ENCODE measurements around the gene CTSH. TPM values are rescaled to one million over a fixed set of nuclear protein-coding genes. Genes with fewer than 3 reads are reported as not detected.

CTSH gene
- total RNA-seq, 3 donors from 2014 or later, result 29.6 to 57.4 (median 53.8) TPM

- intact Hi-C loops (cut with DNase I, micrococcal nuclease), result no loop called here
- ATAC-seq, result no peak
- Histone ChIP-seq H3K36me3 (ENCODE audit: low read depth) (peaks cover 12% of the 10 kb centered on the region), H3K4me3 (no peak overlapping the region), H3K4me1 (ENCODE audit: low read depth) (no peaks in the 10 kb centered on the region), H3K9me3 (no peaks in the 10 kb centered on the region)
- DNase-seq, result no peak
- TF ChIP-seq CTCF (IDR thresholded peaks at IDR 0.05), result no peak
These were observed 46.3 kb downstream of the CTSH start for GRCh38 chr15:78898540-78898939.

- peaks cover 13% of the 10 kb centered on the region for H3K36me3 ChIP-seq (ENCODE audit: low read depth)
- H3K4me3 ChIP-seq, result no peak overlapping the region
- no peaks in the 10 kb centered on the region for H3K9me3 ChIP-seq
- intact Hi-C loops (cut with DNase I, micrococcal nuclease), result no loop called here
- no peak for TF ChIP-seq CTCF (IDR thresholded peaks at IDR 0.05)
- no peak for ATAC-seq
- DNase-seq, result no peak
- no peaks in the 10 kb centered on the region for H3K4me1 ChIP-seq (ENCODE audit: low read depth)
These were observed 49.4 kb downstream of the CTSH start for GRCh38 chr15:78895471-78895870.

- Histone ChIP-seq H3K9me3 (no peaks in the 10 kb centered on the region), H3K4me3 (no peak overlapping the region), H3K4me1 (ENCODE audit: low read depth) (no peaks in the 10 kb centered on the region), H3K36me3 (ENCODE audit: low read depth) (peaks cover 13% of the 10 kb centered on the region)
- no peak for TF ChIP-seq CTCF (IDR thresholded peaks at IDR 0.05)
- DNase-seq (no peak), ATAC-seq (no peak)
- intact Hi-C loops (cut with DNase I, micrococcal nuclease), result no loop called here
These were observed 51.3 kb downstream of the CTSH start for GRCh38 chr15:78893538-78893937.

GRCh38 chr15:78889000-78889399, 55.8 kb downstream of the CTSH start:
- H3K36me3 ChIP-seq (ENCODE audit: low read depth), result peaks cover 15% of the 10 kb centered on the region
- H3K9me3 ChIP-seq, result no peaks in the 10 kb centered on the region
- no peaks in the 10 kb centered on the region for H3K4me1 ChIP-seq (ENCODE audit: low read depth)
- no peak for DNase-seq
- TF ChIP-seq CTCF (IDR thresholded peaks at IDR 0.05), result no peak
- H3K4me3 ChIP-seq, result no peak overlapping the region
- intact Hi-C loops (cut with DNase I, micrococcal nuclease), result no loop called here
- ATAC-seq, result no peak

DNA sequence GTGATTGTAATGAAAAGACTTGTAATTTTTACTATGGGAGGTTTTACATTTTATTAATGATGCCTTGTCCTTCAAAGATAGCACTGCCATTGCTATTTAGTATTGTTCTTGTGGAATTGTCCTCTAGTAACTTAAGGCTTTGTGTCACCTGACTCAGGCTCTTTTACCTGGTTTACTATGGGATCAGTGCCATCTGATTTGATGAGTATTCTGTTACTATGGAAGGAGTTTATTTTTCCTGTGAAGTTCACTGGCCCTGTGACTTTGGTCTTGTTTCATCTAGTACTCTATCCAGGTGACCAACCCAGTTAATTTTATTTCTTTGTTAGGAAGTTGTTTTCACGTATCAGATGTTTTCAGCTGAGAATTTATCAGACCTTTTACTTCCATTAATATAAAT, 63.2 kb downstream of the CTSH start:
- DNase-seq (no peak), ATAC-seq (no peak)
- Histone ChIP-seq H3K36me3 (ENCODE audit: low read depth) (peaks cover 16% of the 10 kb centered on the region), H3K9me3 (no peaks in the 10 kb centered on the region), H3K4me3 (no peak overlapping the region), H3K4me1 (ENCODE audit: low read depth) (peaks cover 21% of the 10 kb centered on the region)
- intact Hi-C loops (cut with DNase I, micrococcal nuclease), result no loop called here
- no peak for TF ChIP-seq CTCF (IDR thresholded peaks at IDR 0.05)

DNA sequence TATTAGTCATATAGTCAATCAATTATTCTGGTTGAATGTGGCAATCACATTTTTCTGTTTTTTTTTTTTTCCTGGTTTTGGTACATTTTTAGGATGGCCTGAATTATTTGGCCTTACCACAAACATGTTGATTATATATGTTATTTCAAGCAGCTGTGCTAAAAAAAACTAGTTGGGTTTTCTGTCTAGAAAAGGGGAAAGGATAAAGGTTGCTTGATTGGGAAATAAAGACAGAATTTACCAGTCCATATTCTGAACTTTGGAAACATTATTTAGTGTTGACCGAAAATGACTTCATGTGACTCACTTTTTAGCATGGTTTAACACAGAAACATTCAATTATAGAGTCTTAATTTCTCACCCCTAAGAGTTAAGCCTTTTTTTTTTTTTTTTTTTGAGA, 64.0 kb downstream of the CTSH start:
- H3K4me3 ChIP-seq, result no peak overlapping the region
- intact Hi-C loops (cut with DNase I, micrococcal nuclease), result no loop called here
- H3K4me1 ChIP-seq (ENCODE audit: low read depth), result peaks cover 22% of the 10 kb centered on the region
- H3K9me3 ChIP-seq, result no peaks in the 10 kb centered on the region
- H3K36me3 ChIP-seq (ENCODE audit: low read depth), result peaks cover 8% of the 10 kb centered on the region
- no peak for TF ChIP-seq CTCF (IDR thresholded peaks at IDR 0.05)
- no peak for DNase-seq
- no peak for ATAC-seq

All from mucosa of descending colon (tissue), 3 donors.